A549 (cell line): ENCODE results near the gene SLC16A5. TPM values are rescaled to one million over a fixed set of nuclear protein-coding genes. Genes with fewer than 3 reads are reported as not detected.

Experiments used
- CBX2 ChIP-seq: fragments of 200-600 bp; sonication (generic); IDR thresholded peaks from 2 replicates; pipeline ENCODE4 v1.6.1; 2016; ENCODE audit warnings: low read depth, mild to moderate bottlenecking, borderline replicate concordance
- EHF ChIP-seq: fragments of 250-450 bp; sonication (Bioruptor Pico); IDR thresholded peaks from 2 replicates; pipeline ENCODE4 v1.5.0; 2020; ENCODE audit warnings: mild to moderate bottlenecking
- EP300 ChIP-seq, 2 experiments: fragments of >200 bp; sonication (Bioruptor Twin); formaldehyde crosslinking; IDR thresholded peaks; 2 replicates in 1 of 2; 3 replicates in 1 of 2; pipeline ENCODE4 v1.6.1; 2016 to 2017
- FOSL2 ChIP-seq, 2 experiments: fragments of 450-650 bp in 1 of 2; fragments of >200 bp in 1 of 2; sonication (Bioruptor Twin) in 1 of 2; formaldehyde crosslinking; IDR thresholded peaks; 2 replicates each; pipeline versions ENCODE4 v1.5.0 to v1.6.1; 2016 to 2020; ENCODE audit warnings: mild to moderate bottlenecking in 1 of 2, moderate library complexity in 1 of 2
- HOXA7 ChIP-seq: fragments of 250-450 bp; sonication (Bioruptor Pico); IDR thresholded peaks from 2 replicates; pipeline ENCODE4 v1.5.0; 2020; ENCODE audit warnings: mild to moderate bottlenecking, moderate library complexity
- HOXB13 ChIP-seq: fragments of 250-450 bp; sonication (Bioruptor Pico); IDR thresholded peaks from 2 replicates; pipeline ENCODE4 v1.5.0; 2020; ENCODE audit warnings: low read depth, mild to moderate bottlenecking, moderate library complexity
- MAFK ChIP-seq: fragments of 450-650 bp; IDR thresholded peaks from 2 replicates; pipeline ENCODE4 v1.6.1; 2014; ENCODE audit not compliant: partially characterized antibody
- NPAS2 ChIP-seq: fragments of 250-450 bp; sonication (Bioruptor Pico); IDR thresholded peaks from 2 replicates; pipeline ENCODE4 v1.8.0; 2022; ENCODE audit warnings: mild to moderate bottlenecking, moderate library complexity, borderline replicate concordance
- NR3C1 ChIP-seq: fragments of >200 bp; sonication (Bioruptor Twin); formaldehyde crosslinking; IDR thresholded peaks from 3 replicates; pipeline ENCODE4 v1.6.1; 2017
- PHF8 ChIP-seq: fragments of 200-600 bp; sonication (generic); IDR thresholded peaks from 2 replicates; pipeline ENCODE4 v1.6.1; 2016; ENCODE audit warnings: low read depth, mild to moderate bottlenecking, antibody characterized with exemption, moderate library complexity, borderline replicate concordance
- POLR2A ChIP-seq: IDR thresholded peaks from 2 replicates; pipeline ENCODE4 v1.6.1; 2012; ENCODE audit warnings: mild to moderate bottlenecking, low read length
- POLR2AphosphoS2 ChIP-seq: conservative IDR thresholded peaks from 2 replicates; pipeline ENCODE4 v1.6.1; 2012; ENCODE audit warnings: low read length, improper control_type of control experiment, inconsistent platforms
- RCOR1 ChIP-seq: fragments of 150-350 bp; IDR thresholded peaks from 2 replicates; pipeline ENCODE4 v1.6.1; 2014; ENCODE audit warnings: antibody characterized with exemption, low read length, low read depth
- RFX5 ChIP-seq: fragments of 450-650 bp; IDR thresholded peaks from 2 replicates; pipeline ENCODE4 v1.7.1; 2014; ENCODE audit warnings: antibody characterized with exemption, mild to moderate bottlenecking, moderate library complexity
- RNF2 ChIP-seq: fragments of 200-600 bp; sonication (generic); IDR thresholded peaks from 2 replicates; pipeline ENCODE4 v1.6.1; 2016; ENCODE audit warnings: low read depth, mild to moderate bottlenecking, antibody characterized with exemption, moderate library complexity, borderline replicate concordance
- SMC3 ChIP-seq: fragments of >200 bp; sonication (Bioruptor Twin); formaldehyde crosslinking; IDR thresholded peaks from 3 replicates; pipeline ENCODE4 v1.6.1; 2018; ENCODE audit warnings: inconsistent platforms
- TFCP2L1 ChIP-seq: fragments of 250-450 bp; sonication (Bioruptor Pico); IDR thresholded peaks from 2 replicates; pipeline ENCODE4 v1.5.0; 2021; ENCODE audit warnings: mild to moderate bottlenecking
- ZC3H11A ChIP-seq: fragments of 450-650 bp; IDR thresholded peaks from 2 replicates; pipeline ENCODE4 v1.6.1; 2014; ENCODE audit warnings: antibody characterized with exemption, mild to moderate bottlenecking
- ZFP36 ChIP-seq: fragments of 450-650 bp; IDR thresholded peaks from 2 replicates; pipeline ENCODE4 v1.6.1; 2014; ENCODE audit warnings: borderline replicate concordance; ENCODE audit not compliant: partially characterized antibody
- ZNF302 ChIP-seq: fragments of 250-450 bp; sonication (Bioruptor Pico); IDR thresholded peaks from 2 replicates; pipeline ENCODE4 v1.9.0; 2021; ENCODE audit warnings: inconsistent platforms, mild to moderate bottlenecking, moderate library complexity
- ZSCAN20 ChIP-seq: fragments of 250-450 bp; sonication (Bioruptor Pico); IDR thresholded peaks from 2 replicates; pipeline ENCODE4 v1.8.0; 2022; ENCODE audit warnings: mild to moderate bottlenecking, moderate library complexity
- polyA plus RNA-seq, 4 experiments: library from polyadenylated mRNA; depleted of rRNA in 3 of 4; stranded (reverse); fragments of >200 nt; fragmentation: RNase III in 1 of 4; extraction: RNeasy Plus Mini Kit Qiagen cat#74134 plus additional on column Dnase treatment in 1 of 4; gene quantifications; 2 replicates in 3 of 4; 3 replicates in 1 of 4; pipeline ENCODE4 v1.2.3, GENCODE V29; 2011 to 2017
- TF ChIP-seq, protein P1 (sequence below): fragments of 200-600 bp; sonication (generic); IDR thresholded peaks from 2 replicates; pipeline ENCODE4 v1.6.1; 2016; ENCODE audit warnings: antibody characterized with exemption, mild to moderate bottlenecking, moderate library complexity
- TF ChIP-seq, protein P2 (sequence below): fragments of >200 bp; sonication (Bioruptor Twin); formaldehyde crosslinking; IDR thresholded peaks from 3 replicates; pipeline ENCODE4 v1.6.1; 2016
- TF ChIP-seq, protein P3 (sequence below): fragments of 250-450 bp; sonication (Bioruptor Pico); IDR thresholded peaks from 2 replicates; pipeline ENCODE4 v1.5.0; 2020; ENCODE audit warnings: low read depth, mild to moderate bottlenecking, moderate library complexity
- TF ChIP-seq, protein P4 (sequence below): fragments of >200 bp; sonication (Bioruptor Twin); formaldehyde crosslinking; IDR thresholded peaks from 3 replicates; pipeline ENCODE4 v1.5.1; 2016
- TF ChIP-seq, protein P5 (sequence below): fragments of >200 bp; sonication (Bioruptor Twin); formaldehyde crosslinking; IDR thresholded peaks from 2 replicates; pipeline ENCODE4 v1.6.1; 2016

Gene SLC16A5
- polyA plus RNA-seq, 2 of the 4 experiments (the other 2 are of a cell fraction) = 19.0 to 27.2 TPM

DNA sequence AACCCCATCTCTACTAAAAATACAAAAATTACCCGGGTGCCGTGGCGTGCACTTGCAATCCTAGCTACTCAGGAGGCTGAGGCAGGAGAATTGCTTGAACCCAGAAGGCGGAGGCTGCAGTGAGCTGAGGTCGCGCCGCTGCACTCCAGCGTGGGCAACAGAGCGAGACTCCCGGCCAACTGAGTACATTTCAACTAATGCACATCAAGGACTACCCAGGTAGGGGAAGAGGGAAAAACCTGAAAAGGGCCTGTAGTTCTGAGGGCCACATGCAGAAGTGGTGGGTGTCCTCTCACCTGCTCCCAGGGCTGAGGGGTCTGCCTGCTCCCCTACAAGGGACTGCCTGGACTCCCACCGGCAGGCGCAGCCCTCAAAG, 584 bp upstream of the SLC16A5 start (continued):
- TF ChIP-seq, protein P1, sequence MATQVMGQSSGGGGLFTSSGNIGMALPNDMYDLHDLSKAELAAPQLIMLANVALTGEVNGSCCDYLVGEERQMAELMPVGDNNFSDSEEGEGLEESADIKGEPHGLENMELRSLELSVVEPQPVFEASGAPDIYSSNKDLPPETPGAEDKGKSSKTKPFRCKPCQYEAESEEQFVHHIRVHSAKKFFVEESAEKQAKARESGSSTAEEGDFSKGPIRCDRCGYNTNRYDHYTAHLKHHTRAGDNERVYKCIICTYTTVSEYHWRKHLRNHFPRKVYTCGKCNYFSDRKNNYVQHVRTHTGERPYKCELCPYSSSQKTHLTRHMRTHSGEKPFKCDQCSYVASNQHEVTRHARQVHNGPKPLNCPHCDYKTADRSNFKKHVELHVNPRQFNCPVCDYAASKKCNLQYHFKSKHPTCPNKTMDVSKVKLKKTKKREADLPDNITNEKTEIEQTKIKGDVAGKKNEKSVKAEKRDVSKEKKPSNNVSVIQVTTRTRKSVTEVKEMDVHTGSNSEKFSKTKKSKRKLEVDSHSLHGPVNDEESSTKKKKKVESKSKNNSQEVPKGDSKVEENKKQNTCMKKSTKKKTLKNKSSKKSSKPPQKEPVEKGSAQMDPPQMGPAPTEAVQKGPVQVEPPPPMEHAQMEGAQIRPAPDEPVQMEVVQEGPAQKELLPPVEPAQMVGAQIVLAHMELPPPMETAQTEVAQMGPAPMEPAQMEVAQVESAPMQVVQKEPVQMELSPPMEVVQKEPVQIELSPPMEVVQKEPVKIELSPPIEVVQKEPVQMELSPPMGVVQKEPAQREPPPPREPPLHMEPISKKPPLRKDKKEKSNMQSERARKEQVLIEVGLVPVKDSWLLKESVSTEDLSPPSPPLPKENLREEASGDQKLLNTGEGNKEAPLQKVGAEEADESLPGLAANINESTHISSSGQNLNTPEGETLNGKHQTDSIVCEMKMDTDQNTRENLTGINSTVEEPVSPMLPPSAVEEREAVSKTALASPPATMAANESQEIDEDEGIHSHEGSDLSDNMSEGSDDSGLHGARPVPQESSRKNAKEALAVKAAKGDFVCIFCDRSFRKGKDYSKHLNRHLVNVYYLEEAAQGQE = no peak
- TF ChIP-seq EHF = 0 out of 2 replicates have a peak, but pooled peaks have one; percentile 38
- no peak for TF ChIP-seq MAFK
- no peak for TF ChIP-seq RCOR1
- no peak for TF ChIP-seq SMC3
- peak; percentile 63 for TF ChIP-seq HOXB13
- TF ChIP-seq, protein P2, sequence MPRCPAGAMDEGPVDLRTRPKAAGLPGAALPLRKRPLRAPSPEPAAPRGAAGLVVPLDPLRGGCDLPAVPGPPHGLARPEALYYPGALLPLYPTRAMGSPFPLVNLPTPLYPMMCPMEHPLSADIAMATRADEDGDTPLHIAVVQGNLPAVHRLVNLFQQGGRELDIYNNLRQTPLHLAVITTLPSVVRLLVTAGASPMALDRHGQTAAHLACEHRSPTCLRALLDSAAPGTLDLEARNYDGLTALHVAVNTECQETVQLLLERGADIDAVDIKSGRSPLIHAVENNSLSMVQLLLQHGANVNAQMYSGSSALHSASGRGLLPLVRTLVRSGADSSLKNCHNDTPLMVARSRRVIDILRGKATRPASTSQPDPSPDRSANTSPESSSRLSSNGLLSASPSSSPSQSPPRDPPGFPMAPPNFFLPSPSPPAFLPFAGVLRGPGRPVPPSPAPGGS = no peak
- no peak for TF ChIP-seq FOSL2 (IDR thresholded peaks at IDR 0.05)
- TF ChIP-seq FOSL2 (CRISPR knock-in tag; IDR thresholded peaks at IDR 0.05) = no peak
- TF ChIP-seq, protein P3, sequence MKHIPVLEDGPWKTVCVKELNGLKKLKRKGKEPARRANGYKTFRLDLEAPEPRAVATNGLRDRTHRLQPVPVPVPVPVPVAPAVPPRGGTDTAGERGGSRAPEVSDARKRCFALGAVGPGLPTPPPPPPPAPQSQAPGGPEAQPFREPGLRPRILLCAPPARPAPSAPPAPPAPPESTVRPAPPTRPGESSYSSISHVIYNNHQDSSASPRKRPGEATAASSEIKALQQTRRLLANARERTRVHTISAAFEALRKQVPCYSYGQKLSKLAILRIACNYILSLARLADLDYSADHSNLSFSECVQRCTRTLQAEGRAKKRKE (CRISPR knock-in tag) = no peak
- no peak for TF ChIP-seq POLR2AphosphoS2
- TF ChIP-seq TFCP2L1 (CRISPR knock-in tag) = no peak
- TF ChIP-seq ZNF302 (CRISPR knock-in tag) = 0 out of 2 replicates have a peak, but pooled peaks have one; percentile 7
- no peak for TF ChIP-seq POLR2A
- no peak for TF ChIP-seq RFX5
- TF ChIP-seq PHF8 = no peak
- TF ChIP-seq ZSCAN20 (CRISPR knock-in tag) = no peak
- TF ChIP-seq HOXA7 (CRISPR knock-in tag) = no peak
- TF ChIP-seq ZC3H11A = no peak
- no peak for TF ChIP-seq NPAS2 (CRISPR knock-in tag)
- no peak for TF ChIP-seq CBX2
- no peak for TF ChIP-seq ZFP36
- no peak for TF ChIP-seq RNF2
- TF ChIP-seq, protein P4, sequence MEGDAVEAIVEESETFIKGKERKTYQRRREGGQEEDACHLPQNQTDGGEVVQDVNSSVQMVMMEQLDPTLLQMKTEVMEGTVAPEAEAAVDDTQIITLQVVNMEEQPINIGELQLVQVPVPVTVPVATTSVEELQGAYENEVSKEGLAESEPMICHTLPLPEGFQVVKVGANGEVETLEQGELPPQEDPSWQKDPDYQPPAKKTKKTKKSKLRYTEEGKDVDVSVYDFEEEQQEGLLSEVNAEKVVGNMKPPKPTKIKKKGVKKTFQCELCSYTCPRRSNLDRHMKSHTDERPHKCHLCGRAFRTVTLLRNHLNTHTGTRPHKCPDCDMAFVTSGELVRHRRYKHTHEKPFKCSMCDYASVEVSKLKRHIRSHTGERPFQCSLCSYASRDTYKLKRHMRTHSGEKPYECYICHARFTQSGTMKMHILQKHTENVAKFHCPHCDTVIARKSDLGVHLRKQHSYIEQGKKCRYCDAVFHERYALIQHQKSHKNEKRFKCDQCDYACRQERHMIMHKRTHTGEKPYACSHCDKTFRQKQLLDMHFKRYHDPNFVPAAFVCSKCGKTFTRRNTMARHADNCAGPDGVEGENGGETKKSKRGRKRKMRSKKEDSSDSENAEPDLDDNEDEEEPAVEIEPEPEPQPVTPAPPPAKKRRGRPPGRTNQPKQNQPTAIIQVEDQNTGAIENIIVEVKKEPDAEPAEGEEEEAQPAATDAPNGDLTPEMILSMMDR = no peak
- TF ChIP-seq, protein P5, sequence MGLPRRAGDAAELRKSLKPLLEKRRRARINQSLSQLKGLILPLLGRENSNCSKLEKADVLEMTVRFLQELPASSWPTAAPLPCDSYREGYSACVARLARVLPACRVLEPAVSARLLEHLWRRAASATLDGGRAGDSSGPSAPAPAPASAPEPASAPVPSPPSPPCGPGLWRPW = no peak
- no peak for TF ChIP-seq EP300 (IDR thresholded peaks at IDR 0.05)
- no peak for TF ChIP-seq NR3C1
